GM18870 (cell line): ENCODE measurements around the gene NCAPG.

Experiments used
- ATAC-seq: cut with Tn5 transposase; IDR thresholded peaks from one replicate; pipeline ENCODE4 v1.9.1; 2021; ENCODE audit warnings: moderate library complexity; ENCODE audit not compliant: unreplicated experiment

Gene NCAPG

GRCh38 chr4:17810260-17811077 is at the start of gene NCAPG, which contains the start of gene DCAF16:
Gene NCAPG, plus strand, starts transcription at chr4:17810979. Its CDS starts 99 bp downstream, at chr4:17811078.
Gene DCAF16, minus strand, starts transcription at chr4:17810757. Its CDS starts 6,616 bp downstream, at chr4:17804141.
- peak; percentile 86 for ATAC-seq

DNA sequence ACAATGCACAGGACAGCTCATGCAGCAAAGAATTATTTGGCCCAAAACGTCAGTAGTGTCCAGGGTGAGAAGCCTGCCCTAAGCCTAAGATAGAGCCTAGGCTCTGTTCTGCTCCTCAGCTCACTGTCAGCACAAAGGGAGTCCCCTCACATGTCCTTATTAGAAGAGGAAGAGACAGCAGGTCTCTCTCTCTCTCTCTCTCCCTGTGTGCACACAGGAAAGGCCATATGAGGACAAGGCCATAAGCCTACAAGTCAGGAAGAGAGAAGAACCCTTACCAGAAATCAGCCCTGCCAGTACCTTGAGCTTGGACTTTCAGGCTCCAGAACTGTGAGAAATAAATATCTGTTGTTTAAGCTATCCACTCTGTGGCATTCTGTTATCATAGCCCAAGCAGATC is 49.7 kb upstream of the NCAPG start:
- no peak for ATAC-seq

- no peak for ATAC-seq
These were observed 48.1 kb upstream of the NCAPG start for GRCh38 chr4:17762726-17763125.

- no peak for ATAC-seq
These were observed 47.4 kb upstream of the NCAPG start for GRCh38 chr4:17763416-17763815.

- no peak for ATAC-seq
These were observed 46.8 kb upstream of the NCAPG start for GRCh38 chr4:17763931-17764330.

- no peak for ATAC-seq
These were observed 45.1 kb upstream of the NCAPG start for GRCh38 chr4:17765514-17766286.

DNA sequence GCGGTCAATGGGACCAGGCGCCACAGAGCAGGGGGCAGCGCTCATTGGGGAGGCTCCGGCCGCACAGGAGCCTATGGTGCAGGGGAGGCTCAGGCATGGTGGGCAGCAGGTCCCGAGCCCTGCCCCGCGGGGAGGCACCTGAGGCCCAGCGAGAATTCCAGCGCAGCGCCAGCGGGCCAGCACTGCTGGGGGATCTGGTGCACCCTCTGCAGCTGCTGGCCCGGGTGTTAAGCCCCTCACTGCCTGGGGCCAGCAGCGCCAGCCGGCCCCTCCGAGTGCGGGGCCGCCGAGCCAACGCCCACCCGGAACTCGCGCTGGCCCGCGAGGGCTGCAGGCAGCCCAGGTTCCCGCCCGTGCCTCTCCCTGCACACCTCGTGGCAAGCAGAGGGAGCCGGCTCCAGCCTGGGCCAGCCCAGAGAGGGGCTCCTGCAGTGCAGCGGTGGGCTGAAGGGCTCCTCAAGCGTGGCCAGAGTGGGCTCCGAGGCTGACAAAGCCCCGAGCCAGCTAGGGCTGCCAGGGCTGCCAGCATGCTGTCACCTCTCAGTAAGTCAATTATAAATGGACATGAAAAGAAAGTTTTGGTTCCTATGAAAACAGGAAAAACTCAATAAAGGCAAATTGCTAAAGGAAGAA is 43.8 kb upstream of the NCAPG start:
- ATAC-seq: no peak

GRCh38 chr4:17769406-17770174 is 41.2 kb upstream of the NCAPG start:
- no peak for ATAC-seq

GRCh38 chr4:17770845-17771244 is 39.9 kb upstream of the NCAPG start:
- no peak for ATAC-seq

DNA sequence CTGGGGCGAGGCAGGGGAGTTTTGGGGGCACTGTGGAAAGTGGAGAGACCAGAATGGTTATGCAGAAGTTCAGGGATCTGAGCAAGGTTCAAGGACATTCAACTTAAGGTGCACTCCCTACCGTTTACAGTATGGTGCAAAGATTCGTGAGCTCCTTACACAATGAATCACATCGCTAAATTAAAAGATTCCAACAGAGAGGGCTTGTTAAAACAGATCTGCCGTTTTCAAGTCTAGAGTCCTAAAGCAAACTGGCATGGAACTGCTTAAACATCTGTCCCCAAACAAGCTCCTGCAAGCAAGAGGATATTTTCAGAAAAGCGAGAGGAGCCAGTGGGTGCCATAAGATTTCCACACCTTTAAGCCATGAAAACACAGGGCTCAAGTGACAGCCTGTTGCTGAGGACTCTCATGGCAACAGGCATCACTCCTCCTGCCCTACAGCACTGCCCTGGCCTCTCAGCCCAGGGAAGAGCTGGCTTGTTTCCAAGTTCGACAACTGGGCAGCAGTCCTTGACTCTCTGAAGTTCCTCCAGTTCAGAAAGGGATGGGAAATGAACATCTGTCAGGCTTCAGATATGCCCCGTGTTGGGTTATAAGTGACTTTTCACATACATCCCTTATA is 39.4 kb upstream of the NCAPG start:
- ATAC-seq: no peak

- no peak for ATAC-seq
These were observed 37.6 kb upstream of the NCAPG start for GRCh38 chr4:17773135-17773698.

DNA sequence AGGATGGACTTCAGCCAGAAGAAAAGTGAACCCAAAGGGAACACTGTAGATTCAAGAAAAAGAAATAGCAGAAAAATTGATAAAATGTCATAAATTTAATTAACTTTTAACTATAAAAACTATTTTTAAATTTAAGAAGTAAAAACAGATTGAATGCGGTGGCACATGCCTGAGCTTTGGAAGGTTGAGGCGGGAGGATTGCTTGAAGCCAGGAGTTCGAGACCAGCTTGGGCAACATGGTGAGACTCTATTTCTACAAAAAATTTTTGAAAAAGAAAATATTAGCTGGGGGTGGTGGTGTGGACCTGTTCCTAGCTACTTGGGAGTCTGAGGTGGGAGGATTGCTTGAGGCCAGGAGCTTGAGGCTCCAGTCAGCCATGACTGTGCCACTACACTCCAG is 32.3 kb upstream of the NCAPG start:
- ATAC-seq: no peak

GRCh38 chr4:17780501-17781299 is 30.1 kb upstream of the NCAPG start:
- ATAC-seq: no peak

DNA sequence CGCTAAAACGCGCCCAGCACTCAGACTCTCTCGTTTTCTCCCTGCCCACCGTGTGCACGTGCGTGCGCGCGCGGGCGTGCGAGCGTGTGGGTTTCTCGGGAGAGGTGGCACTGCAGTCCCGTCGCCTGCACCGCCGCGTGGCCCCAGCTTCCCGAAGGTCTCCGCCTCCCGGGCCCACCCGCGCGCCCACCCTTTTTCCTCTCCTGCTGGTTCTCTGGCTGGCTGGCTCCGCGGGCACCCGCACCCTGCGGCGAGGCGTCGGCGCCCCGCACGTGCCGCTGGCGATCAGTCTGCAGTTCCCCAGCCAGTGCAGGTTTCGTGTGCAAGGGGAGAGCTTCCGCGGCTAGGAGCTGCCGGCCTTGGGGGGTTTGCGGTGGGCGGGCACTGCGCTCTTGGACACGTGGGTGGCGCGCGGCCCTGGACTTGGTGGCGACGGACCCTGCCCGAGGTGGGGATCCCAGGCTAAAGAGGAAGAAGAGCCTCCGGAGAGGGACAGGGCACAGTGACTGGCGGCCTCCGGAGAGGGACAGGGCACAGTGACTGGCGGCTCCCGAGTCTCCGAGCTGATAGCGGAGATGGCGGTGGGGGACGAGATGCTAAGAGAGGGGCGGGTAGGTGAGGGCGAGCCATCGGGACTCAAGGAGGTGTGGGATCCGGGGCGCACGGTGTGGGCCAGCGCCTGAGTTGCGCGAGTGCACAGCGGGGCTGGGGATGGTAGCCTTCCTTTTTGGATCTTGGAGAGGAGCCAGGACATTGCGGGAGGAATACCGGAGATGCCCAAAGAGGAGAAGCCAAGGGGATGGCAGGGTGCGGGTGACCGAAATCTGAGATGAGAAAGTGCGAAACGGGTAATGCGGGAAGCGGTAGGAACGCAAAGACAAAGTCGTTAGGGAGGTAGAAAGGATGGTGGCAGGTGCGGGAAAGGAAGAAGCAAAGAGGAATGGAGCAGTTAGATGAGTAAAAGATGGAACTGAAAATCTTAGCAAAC is 29.2 kb upstream of the NCAPG start, which contains the start of gene FAM184B:
Gene FAM184B (minus strand): TSS at position 322 of the 988 bp plus-strand sequence. CDS start 322 bp downstream, outside the sequence.
- no peak for ATAC-seq

- ATAC-seq: no peak
These were observed 24.9 kb upstream of the NCAPG start for GRCh38 chr4:17785858-17786257.

DNA sequence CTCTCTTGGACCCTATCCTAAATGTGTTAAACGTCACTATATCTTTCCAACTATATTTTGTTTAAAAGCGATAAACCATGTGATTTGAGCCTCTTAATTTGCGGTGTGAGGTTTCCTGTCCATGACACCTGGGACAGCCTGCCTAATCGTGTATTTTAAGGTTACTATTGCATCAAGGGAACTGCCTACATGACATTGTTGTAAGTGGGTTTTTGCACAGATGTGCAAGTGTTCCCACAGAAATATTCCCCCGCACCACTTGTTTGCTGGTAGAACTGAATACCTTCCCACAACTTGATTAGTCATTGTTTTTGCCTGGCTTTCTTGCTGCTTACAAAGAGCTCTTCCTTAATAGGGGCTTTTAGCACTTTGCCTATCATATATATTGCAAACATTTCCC is 24.2 kb upstream of the NCAPG start:
- ATAC-seq: no peak

DNA sequence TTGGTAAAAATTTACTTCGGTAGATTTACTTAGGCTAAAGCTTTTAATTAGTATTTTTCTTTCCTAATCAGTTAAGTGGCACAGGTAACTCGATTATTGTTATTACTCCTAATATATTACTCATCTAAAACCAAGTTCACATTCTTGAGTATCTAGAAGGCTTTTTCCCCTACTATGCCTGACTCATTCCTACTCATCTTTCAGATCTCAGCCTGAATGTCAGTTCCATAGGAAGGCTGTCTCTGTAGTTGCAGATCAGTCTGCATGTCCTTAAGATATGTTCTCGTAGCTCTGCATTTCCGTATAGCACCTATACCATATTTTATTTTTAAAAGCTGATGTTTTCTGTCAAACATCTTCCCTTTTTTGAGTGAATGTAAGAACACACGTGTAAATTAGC is 23.5 kb upstream of the NCAPG start:
- ATAC-seq: no peak

GRCh38 chr4:17788956-17789355 is 21.8 kb upstream of the NCAPG start:
- ATAC-seq: no peak
